ENCODE measurements around the gene SHH.

SHH gene

DNA sequence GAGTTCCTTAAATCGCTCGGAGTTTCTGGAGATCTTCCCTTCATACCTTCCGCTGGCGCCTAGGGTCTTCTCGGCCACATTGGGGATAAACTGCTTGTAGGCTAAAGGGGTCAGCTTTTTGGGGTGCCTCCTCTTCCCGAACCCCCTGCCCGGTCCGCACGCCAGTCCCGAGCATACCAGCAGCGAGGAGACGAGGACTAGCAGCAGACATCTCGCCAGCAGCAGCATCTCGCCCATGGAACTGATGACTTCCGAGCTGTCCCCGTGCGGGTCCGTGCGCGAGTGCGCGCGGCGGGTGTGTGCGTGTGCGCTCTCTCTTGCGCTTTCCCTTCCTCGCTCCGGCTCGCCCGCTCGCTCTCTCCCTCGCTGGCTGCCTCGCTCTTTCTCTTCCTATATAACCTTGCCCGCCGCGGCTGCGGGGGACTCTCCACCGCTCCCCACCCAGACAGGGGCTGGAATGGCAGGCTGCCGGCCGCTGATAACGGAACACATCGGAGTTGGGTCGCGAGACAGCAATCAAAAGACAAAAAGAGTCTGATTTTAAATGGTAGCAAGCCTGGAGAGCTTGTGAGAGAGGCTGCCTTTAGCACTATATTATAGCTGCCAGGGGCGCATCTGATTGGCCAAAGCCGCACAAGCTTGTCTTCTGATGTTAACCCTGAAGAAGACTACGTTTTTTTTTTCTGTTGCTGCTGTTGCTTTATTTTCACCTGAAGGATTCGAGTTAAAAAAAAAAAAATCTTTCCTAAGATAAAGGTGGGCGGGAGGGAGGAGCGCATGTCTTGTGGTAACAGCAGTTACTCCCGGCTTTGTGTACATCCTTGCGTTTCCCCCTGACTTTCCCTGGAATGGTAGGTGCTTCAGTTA, at the start of gene SHH:
Gene SHH (minus strand): TSS at position 569 of the 867 bp plus-strand sequence. CDS start 341 bp downstream, at position 228.
- no peak for DNase-seq

DNA sequence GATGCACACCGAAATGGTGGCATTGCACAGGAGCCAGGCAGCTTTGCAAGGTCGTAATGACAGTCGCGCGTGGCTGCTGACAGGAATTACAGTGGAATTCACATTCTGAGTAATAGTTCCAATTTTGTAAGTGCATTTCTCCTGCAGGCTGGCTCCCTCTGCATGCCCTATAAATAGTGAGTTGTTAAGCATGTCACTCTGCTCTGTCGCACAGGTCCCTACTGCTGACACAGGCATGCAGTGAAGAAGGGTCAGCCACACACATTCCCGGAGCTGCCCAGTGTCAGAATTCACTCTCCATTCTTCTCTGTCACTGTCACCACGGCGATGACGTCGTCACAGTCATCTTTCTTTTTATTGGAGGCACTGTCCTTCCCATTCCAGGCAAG, 49.2 kb upstream of the SHH start:
- DNase-seq = no peak

GRCh38 chr7:155860840-155861479, 48.7 kb upstream of the SHH start:
- DNase-seq = no peak

- no peak for DNase-seq
Measured at GRCh38 chr7:155860461-155860839, 48.2 kb upstream of the SHH start.

- DNase-seq = no peak
Measured at GRCh38 chr7:155858521-155859061, 46.3 kb upstream of the SHH start.

GRCh38 chr7:155857141-155857540, 44.9 kb upstream of the SHH start:
- DNase-seq = no peak

- DNase-seq = no peak
Measured at GRCh38 chr7:155856656-155857055, 44.4 kb upstream of the SHH start.

DNA sequence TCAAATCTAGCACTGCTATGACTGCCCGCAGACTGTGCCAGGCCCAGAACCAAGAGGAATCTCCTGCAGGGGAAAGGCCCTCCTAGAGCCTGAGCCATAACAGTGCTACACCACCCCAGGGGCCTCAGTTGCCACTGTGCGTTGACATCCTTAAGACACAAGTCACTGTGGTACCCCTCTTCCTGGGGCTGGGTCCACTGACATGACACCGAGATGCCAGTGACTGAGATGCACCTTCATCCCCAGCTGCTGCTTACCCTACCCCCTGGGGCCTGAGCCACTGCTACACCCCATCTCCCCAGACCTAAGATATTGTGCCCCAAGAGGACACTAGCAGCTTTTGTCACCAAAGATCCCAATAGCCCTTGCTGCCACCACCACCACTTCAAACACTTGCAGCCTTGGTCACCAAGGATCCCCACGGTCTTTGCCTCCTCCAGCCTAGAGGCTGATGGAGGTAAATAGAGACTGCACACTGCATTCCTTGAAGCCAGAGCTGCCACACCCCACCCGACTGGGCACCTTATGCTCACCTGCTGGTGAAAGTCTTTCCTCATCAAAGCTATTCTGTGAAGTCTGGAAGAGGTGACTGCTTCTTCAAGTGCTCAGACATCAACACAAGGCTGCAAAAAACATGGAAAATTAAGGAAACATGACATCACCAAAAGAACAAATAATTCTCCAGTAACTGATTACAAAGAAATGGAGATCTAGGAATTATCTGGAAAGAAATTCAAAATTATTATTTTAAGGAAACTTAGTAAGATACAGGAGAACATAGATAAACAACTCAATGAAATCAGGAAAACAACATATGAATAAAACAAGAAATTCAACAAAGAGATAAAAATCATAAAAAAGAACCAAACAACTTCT, 40.4 kb upstream of the SHH start:
- no peak for DNase-seq

DNA sequence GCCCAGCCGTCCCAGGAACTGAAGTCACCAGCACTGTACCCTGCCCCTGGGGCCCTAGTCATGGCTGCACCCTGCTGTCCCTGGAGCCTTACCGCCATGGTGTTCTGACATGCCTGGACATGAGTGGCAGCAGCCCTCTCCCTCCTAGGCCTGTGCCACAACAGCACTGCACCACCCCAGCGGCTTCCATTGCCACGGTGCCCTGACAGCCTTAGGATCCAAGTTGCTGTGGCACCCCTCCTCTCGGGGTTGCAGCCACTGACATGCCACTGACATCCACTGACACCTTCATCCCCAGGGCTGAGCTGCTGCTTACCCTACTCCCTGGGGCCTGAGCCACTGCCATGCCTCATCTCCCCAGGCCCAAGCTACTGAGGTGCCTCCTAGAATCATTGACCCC, 39.6 kb upstream of the SHH start:
- no peak for DNase-seq

DNA sequence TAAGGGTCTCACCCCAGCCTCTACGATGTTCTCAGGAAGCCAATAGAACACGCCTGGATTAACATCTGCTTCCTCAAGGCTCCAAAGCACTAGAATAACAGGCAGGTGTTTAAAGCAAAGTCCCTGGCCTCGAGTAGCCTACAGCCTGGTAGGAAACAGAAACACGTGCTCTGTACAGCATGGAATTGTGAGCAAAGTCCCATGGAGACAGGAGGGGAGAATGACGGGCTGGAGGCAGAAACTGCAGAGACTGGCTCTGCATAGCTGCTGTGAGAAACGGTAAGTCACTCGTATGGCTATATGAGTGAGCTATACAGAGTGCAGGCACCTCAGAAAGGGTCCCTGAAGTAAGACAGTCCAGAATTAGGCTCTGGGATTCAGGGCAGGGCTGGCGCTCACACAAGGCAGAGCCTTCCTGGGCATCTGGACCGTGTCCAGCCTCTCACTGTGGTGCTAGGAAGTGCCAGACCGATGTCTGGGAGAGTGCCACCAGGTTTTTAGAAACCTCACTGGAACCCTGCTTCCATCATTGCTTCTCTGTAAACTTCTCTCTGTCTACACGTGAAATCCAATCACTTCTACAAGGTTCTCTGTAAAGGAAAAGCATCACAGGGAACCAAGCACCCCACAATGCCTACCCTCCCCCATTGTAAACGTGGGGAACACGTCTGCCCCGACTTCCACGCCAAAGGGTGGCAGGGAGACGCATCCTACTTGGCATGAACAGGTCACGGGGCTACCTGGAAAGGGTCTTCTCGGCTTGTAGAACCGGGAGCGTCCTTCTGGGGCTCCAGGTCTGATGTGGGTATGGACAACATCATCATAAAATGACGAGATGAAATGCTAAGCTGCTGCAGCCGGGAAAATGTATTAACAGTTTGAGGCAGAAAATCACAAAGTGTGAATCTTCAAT, 38.8 kb upstream of the SHH start:
- DNase-seq = no peak

DNA sequence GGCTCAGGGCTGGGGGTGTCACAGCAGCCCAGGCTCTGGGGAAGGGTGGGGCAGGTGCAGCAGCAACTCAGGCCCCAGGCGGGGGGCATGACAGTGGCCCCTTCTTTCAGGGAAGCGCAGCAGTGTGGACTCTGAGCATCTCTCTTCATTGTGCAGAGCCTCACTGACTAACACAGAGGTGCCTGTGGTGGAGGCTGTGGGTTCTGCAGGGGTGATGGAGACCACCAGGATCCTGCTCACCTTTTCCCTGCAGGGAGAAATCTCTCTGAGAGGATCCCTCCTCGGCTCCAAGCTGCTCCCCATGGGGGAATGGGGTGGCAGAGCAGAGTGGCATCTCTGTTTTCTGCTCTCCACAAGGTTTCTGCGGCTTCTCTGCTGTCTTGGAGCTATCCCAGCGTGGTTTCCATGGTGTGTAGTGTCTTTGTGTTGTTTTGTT, 37.8 kb upstream of the SHH start:
- DNase-seq = no peak

DNA sequence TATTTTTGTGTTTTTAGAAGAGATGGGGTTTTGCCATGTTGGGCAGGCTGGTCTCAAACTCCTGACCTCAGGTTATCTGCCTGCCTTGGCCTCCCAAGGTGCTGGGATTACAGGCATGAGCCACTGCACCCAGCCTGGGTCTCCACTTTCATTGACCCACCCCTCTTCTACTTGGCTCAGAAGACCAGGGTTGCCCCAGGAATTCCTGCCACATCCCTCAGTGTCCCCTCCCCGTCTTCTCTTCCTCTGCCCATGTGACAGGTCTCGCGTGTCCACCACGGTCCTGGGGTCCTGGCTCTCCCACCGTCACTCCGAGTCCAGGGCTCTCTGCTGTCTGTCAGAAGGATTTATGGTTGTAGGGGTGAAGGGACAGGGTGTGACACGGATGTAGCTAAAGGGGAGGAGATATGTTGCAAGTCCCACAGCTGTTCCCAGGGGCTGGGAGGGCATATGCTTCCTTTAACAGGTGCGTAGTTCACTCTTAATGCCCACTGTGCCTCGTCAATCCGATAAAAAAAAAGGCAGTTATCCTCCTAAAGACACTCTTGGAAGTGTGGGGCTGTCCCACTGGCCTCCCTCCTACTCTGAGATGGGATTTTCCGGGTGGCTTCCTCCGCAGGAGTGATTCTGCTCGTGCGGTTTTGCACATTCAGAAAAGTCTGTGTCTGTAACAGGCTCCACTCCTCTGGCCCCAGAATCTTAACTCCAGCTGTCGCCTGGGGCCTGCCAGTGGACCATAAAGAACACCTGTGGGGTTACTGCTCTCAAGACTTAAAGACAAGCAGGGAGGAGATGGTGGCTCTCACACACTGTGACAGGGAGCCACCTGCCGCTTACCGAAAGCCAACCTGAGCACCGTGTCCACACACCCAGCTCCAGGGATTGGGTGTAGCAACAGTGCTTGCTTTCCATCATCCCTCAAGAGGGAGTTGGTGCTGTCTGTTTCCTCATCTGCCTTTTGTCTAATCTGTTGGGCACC, 36.7 kb upstream of the SHH start:
- DNase-seq = no peak

DNA sequence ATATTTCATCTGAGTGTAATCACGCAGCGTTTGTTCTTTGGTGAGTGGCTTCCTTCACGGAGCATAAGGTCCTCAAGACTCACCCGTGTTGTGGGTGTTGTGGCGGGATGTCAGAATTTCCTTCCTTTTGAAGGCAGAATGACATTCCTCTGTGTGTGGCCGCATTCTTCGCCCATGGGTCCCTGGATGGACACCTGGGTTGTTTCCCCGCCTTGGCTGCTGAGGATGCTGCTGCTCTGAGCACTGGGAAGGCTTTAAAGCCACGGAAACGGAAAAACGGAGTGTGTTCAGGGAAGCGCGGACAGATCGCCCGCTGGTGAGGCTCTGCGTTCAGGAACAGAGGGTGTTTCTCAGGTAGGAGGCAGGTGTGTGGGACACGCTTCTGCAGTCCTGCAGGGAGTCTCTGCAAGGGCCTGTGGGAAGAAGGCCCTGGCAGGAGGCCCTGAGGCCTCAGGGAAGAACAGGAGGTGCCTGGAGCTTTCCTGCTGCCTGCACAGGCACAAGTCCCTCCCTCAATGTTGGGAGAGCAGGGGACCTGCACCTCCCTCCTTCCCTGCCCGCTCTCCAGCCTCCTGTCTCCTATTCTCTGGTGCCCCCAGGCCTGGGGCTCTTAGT, 35.7 kb upstream of the SHH start:
- DNase-seq = no peak

DNA sequence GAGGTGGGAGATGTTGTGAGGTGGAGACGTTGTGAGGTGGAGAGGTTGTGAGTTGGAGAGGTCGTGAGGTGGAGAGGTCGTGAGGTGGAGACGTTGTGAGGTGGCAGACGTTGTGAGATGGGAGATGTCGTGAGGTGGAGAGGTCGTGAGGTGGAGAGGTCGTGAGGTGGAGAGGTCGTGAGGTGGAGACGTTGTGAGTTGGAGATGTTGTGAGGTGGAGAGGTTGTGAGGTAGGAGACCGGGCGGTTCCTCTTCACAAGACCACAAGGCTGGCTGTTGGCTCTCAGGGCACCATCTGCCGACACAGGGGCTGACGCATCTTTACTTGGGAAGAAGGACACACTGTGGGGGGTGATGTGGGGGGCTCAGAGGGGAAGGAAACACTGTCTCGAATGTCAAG, 34.7 kb upstream of the SHH start:
- no peak for DNase-seq

GRCh38 chr7:155846156-155846555, 33.9 kb upstream of the SHH start:
- no peak for DNase-seq

DNA sequence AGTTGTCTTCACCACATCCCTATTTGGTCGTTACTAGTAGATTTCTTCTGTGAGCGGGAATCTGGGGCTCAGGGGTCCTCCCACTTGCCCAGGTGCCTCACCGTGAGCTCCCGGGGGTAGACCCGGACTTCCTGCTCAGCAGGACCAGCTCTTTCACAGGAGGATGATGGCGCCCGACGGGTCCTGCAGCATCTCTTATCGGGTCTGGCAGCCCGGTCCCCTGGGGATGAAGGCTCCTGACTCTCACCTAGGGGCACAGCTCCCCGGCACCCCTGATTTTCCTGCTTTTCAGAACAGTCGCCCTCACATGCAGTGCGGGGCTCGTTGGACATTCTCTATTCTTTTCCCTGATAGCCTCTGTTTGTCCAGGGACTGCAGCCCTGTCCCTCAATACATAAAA, 33.0 kb upstream of the SHH start:
- DNase-seq = no peak

DNA sequence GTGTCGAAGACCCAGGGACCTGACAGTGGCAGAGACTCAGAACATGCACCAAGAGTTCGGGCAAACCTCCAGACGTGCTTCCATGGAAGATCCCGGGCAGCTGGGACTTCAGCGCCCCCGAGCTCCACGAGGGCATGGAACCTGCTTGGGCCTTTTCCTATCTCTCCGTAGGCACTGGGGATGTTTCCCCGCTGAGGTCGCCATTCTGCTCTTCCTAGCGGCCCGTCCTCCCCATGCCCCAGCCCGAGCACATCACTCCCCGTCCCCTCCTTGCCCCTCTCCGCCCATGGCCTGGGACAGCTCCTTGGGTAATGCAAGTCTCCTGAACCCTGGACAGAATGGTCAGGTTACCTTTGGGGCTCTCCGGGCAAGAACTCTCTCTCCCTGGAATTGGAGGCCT, 32.3 kb upstream of the SHH start:
- DNase-seq = no peak

- DNase-seq = no peak
Measured at GRCh38 chr7:155844019-155844453, 31.8 kb upstream of the SHH start.

- DNase-seq = no peak
Measured at GRCh38 chr7:155843426-155844018, 31.3 kb upstream of the SHH start.

All from NCI-H2081 treated with DMSO at 0.1 percent for 48 hours (cell line).